Neuron (in vitro differentiated cells): ENCODE data around the gene MARF1.
"Not testable (repeated sequence)": the region's sequence is repeated elsewhere in the genome, so short reads cannot be mapped to it uniquely, and the experiment has no call there.

Experiments used
- H2AFZ ChIP-seq: one replicate; pipeline ENCODE4 v1.6.1; 2013; ENCODE audit warnings: low read depth, mild to moderate bottlenecking, inconsistent platforms, low read length, moderate library complexity
- H3K27me3 ChIP-seq: one replicate; pipeline ENCODE4 v1.6.1; 2013; ENCODE audit warnings: low read length; ENCODE audit not compliant: insufficient read depth
- H3K36me3 ChIP-seq: one replicate; pipeline ENCODE4 v1.6.1; 2013; ENCODE audit warnings: low read length; ENCODE audit not compliant: insufficient read depth
- H3K4me1 ChIP-seq: one replicate; pipeline ENCODE4 v1.6.1; 2013; ENCODE audit warnings: low read length; ENCODE audit not compliant: insufficient read depth
- H3K4me3 ChIP-seq: 2 replicates; pipeline ENCODE4 v1.5.1; 2013; ENCODE audit warnings: mild to moderate bottlenecking, low read length, moderate library complexity
- H3K9me3 ChIP-seq: one replicate; pipeline ENCODE4 v1.6.1; 2013; ENCODE audit warnings: low read length

MARF1 gene

GRCh38 chr16:15556130-15556529 lies 86.8 kb downstream of the MARF1 start:
- H3K9me3 ChIP-seq, result no peaks in the 10 kb centered on the region
- no peaks in the 10 kb centered on the region for H3K27me3 ChIP-seq
- no peak overlapping the region for H2AFZ ChIP-seq
- peaks cover 5% of the 10 kb centered on the region for H3K36me3 ChIP-seq
- no peaks in the 10 kb centered on the region for H3K4me1 ChIP-seq
- H3K4me3 ChIP-seq, result no peak overlapping the region

- Histone ChIP-seq H3K9me3 (no peaks in the 10 kb centered on the region), H3K27me3 (no peaks in the 10 kb centered on the region), H2AFZ (no peak overlapping the region), H3K4me3 (no peak overlapping the region), H3K4me1 (no peaks in the 10 kb centered on the region), H3K36me3 (peaks cover 5% of the 10 kb centered on the region)
Measured at GRCh38 chr16:15553313-15554088, 89.5 kb downstream of the MARF1 start.

DNA sequence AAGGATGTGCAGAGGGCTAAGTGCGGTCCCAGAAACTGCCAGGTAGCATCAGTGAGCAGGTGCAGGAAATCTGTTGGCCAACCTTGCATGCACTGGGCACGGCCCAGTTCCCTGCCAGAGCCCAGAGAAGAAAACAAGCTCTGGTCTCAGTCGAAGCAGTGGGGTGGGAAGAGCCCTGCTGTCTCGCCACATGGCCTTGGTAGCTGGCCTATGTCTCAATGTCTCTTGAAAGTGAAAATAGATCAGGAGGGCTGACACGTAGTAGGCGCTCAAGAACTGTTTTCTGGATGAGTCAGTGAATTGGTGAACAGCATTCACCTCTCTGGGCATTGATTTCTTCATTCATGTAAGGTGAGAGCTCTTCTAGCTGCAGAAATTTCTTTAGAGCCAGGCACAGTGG lies 90.4 kb downstream of the MARF1 start:
- Histone ChIP-seq H3K4me1 (no peaks in the 10 kb centered on the region), H3K36me3 (peaks cover 5% of the 10 kb centered on the region), H3K9me3 (no peaks in the 10 kb centered on the region), H2AFZ (no peak overlapping the region), H3K27me3 (no peaks in the 10 kb centered on the region), H3K4me3 (no peak overlapping the region)

DNA sequence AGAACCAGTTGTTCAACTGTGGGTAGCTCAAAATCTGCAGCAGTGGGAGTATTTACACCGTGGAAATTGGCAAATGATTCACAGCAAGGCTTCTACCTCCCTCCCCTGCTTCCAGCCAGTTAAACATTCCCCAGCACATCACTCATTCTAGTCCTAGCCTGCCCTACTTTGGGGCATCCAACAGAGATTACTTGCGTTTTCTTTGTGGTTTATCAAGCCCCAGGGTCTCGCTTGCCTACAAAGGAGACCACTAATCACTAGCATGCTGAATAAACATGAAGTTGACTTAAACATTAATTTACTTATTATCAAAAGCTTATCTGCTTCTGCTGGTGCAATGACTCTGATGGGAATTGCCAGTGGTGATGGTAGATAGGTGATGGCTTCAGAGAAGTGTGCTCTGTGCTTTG lies 94.5 kb downstream of the MARF1 start:
- Histone ChIP-seq H3K4me3 (no peak overlapping the region), H3K9me3 (no peaks in the 10 kb centered on the region), H3K27me3 (no peaks in the 10 kb centered on the region), H3K4me1 (no peaks in the 10 kb centered on the region), H2AFZ (no peak overlapping the region), H3K36me3 (no peaks in the 10 kb centered on the region)

GRCh38 chr16:15547768-15548096 lies 95.2 kb downstream of the MARF1 start:
- no peaks in the 10 kb centered on the region for H3K4me1 ChIP-seq
- H3K4me3 ChIP-seq, result no peak overlapping the region
- no peak overlapping the region for H2AFZ ChIP-seq
- peaks cover 4% of the 10 kb centered on the region for H3K9me3 ChIP-seq
- H3K36me3 ChIP-seq, result no peaks in the 10 kb centered on the region
- no peaks in the 10 kb centered on the region for H3K27me3 ChIP-seq

DNA sequence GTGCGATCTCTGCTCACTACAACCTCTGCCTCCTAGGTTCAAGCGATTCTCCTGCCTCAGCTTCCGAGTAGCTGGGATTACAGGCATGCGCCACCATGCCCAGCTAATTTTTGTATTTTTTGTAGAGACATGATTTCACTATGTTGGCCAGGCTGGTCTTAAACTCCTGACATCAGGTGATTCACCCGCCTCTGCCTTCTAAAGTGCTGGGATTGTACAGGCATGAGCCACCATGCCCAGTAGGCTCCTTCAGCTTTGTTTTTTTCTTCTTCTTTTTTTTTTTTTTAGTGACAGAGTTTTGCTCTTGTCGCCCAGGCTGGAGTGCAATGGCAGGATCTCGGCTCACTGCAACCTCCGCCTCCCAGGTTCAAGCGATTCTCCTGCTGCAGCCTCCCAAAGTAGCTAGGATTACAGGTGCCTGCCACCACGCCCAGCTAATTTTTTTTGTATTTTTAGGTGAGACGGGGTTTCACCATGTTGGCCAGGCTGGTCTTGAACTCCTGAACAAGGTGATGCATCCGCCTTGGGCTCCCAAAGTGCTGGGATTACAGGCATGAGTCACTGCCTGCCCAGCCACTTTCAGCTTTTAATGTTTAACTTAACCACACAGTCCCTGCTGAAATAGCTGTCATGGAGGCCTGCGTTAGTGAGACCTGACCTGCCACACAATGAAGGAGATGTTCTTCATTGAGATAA lies 95.7 kb downstream of the MARF1 start:
- not testable (repeated sequence) for H3K36me3 ChIP-seq, H3K9me3 ChIP-seq, H3K27me3 ChIP-seq, H3K4me3 ChIP-seq, H2AFZ ChIP-seq, H3K4me1 ChIP-seq

DNA sequence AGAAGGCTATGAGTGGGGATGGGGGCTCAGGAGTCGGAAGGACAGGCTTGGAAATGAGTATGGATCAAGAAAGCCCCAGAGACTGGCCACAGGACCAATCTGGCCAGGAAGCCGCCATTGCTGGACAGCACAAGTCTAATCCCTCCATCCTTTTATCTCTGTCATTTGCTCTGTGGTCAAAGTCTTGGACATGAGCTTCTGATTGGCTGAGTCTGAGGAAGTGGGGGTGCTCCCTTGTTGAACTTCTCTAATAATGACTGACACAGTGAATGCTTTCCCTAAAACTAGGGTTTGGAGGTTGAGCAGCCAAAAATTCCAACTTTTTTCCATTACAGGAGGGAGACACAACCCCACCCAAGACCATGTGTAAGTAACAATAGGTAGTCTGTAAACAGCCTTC lies 97.4 kb downstream of the MARF1 start:
- Histone ChIP-seq H3K4me1 (peaks cover 12% of the 10 kb centered on the region), H3K27me3 (no peaks in the 10 kb centered on the region), H2AFZ (no peak overlapping the region), H3K4me3 (no peak overlapping the region), H3K9me3 (peaks cover 6% of the 10 kb centered on the region), H3K36me3 (no peaks in the 10 kb centered on the region)

DNA sequence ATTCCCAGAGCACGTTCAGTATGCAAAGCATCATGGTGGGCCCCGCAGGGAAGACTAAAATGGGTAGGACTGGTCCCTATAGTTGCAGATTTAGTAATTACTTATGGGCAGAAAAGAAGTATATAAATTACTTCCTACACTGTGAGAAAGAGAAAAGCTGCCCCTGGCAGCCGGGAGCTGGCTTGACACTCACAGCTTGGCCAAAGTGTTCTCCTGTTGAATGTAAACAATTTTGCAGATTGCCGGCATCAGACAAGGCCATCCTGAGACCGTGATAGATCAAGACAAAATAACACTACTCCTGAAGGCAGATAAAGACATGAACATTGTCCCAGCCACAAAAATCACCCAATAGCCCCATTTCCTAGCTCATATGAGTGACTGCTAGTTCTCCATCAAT lies 98.5 kb downstream of the MARF1 start:
- peaks cover 19% of the 10 kb centered on the region for H3K4me1 ChIP-seq
- no peak overlapping the region for H3K4me3 ChIP-seq
- no peak overlapping the region for H2AFZ ChIP-seq
- H3K36me3 ChIP-seq, result no peaks in the 10 kb centered on the region
- H3K9me3 ChIP-seq, result peaks cover 6% of the 10 kb centered on the region
- H3K27me3 ChIP-seq, result no peaks in the 10 kb centered on the region
